H1 (cell line): ENCODE results near the gene BRPF1. TPM values are rescaled to one million over a fixed set of nuclear protein-coding genes. Genes with fewer than 3 reads are reported as not detected.

ENCODE experiments used
- CTCF ChIA-PET: fragments of 300-600 bp; sonication (Branson Sonifier 250); formaldehyde crosslinking; loops from one replicate; lab custom pipeline; 2021; ENCODE audit not compliant: partially characterized antibody; lab: Charles Lee
- POLR2A ChIA-PET: fragments of 300-600 bp; sonication (Branson Sonifier 250); formaldehyde crosslinking; loops from one replicate; lab custom pipeline; 2021; ENCODE audit warnings: inconsistent platforms; ENCODE audit not compliant: partially characterized antibody; lab: Charles Lee
- DNase-seq, 2 experiments: peaks; one replicate each; pipeline versions ENCODE4 v3.0.0 to v3.0.0-alpha.2; 2010 to 2022; ENCODE audit warnings: low spot score in 2 of 2, low read depth in 1 of 2, mixed read lengths in 1 of 2
- FAIRE-seq: peaks from 2 replicates; lab custom pipeline; 2011; peaks lifted over from hg19 to GRCh38; lab: Jason Lieb, UNC
- H2AFZ ChIP-seq: 2 replicates; pipeline ENCODE4 v1.8.1; 2012; ENCODE audit warnings: low read length, inconsistent platforms
- H2AK5ac ChIP-seq: 2 replicates; pipeline ENCODE4 v1.6.1; 2013; ENCODE audit warnings: low read depth, low read length
- H2BK120ac ChIP-seq: replicated peaks from 2 replicates; pipeline ENCODE3; 2013; ENCODE audit warnings: low read depth, low read length, inconsistent platforms
- H2BK12ac ChIP-seq: 2 replicates; pipeline ENCODE4 v1.6.1; 2013; ENCODE audit warnings: low read depth, low read length
- H2BK15ac ChIP-seq: 2 replicates; pipeline ENCODE4 v1.6.1; 2013; ENCODE audit warnings: low read length
- H2BK20ac ChIP-seq: 2 replicates; pipeline ENCODE4 v1.6.1; 2013; ENCODE audit warnings: low read length
- H2BK5ac ChIP-seq: 2 replicates; pipeline ENCODE4 v1.6.1; 2013; ENCODE audit warnings: low read depth, low read length
- H3K14ac ChIP-seq: 2 replicates; pipeline ENCODE4 v1.6.1; 2013; ENCODE audit warnings: inconsistent platforms; ENCODE audit not compliant: insufficient read length
- H3K18ac ChIP-seq: 2 replicates; pipeline ENCODE4 v1.6.1; 2013; ENCODE audit warnings: low read length; ENCODE audit errors: extremely low read depth
- H3K23ac ChIP-seq: 2 replicates; pipeline ENCODE4 v1.6.1; 2013; ENCODE audit warnings: inconsistent platforms; ENCODE audit not compliant: insufficient read length
- H3K23me2 ChIP-seq: 2 replicates; pipeline ENCODE4 v1.6.1; 2013; ENCODE audit warnings: low read depth, low read length
- H3K27ac ChIP-seq: 2 replicates; pipeline ENCODE4 v1.6.1; 2011; ENCODE audit warnings: low read depth, low read length, inconsistent platforms
- H3K27me3 ChIP-seq, 4 experiments: replicated peaks in 1 of 4; 1 replicate in 1 of 4; 2 replicates in 3 of 4; pipeline versions ENCODE4 v1.6.1 to v1.8.1; 2011 to 2013; ENCODE audit warnings: low read length in 3 of 4, mild to moderate bottlenecking in 3 of 4, inconsistent platforms in 2 of 4, mixed read lengths in 2 of 4, moderate library complexity in 1 of 4; ENCODE audit not compliant: control insufficient read depth in 3 of 4, insufficient read depth in 3 of 4; ENCODE audit errors: extremely low read depth in 1 of 4
- H3K36me3 ChIP-seq, 4 experiments: 2 replicates each; pipeline versions ENCODE4 v1.6.1 to v1.8.1; 2011 to 2013; ENCODE audit warnings: mild to moderate bottlenecking in 4 of 4, low read length in 3 of 4, moderate library complexity in 2 of 4, control low read depth in 1 of 4, inconsistent platforms in 1 of 4; ENCODE audit not compliant: insufficient read depth in 4 of 4, control insufficient read depth in 2 of 4
- H3K4ac ChIP-seq: replicated peaks from 2 replicates; pipeline ENCODE3; 2013; ENCODE audit warnings: low read length, low read depth, mixed read lengths, inconsistent platforms; ENCODE audit not compliant: insufficient read length
- H3K4me1 ChIP-seq, 4 experiments: replicated peaks in 1 of 4; 1 replicate in 1 of 4; 2 replicates in 3 of 4; pipeline versions ENCODE4 v1.6.1 to v1.8.1; 2011 to 2013; ENCODE audit warnings: low read length in 3 of 4, inconsistent platforms in 2 of 4, mixed read lengths in 1 of 4; ENCODE audit not compliant: insufficient read depth in 4 of 4, control insufficient read depth in 3 of 4
- H3K4me2 ChIP-seq, 2 experiments: 2 replicates each; pipeline versions ENCODE4 v1.6.1 to v1.8.1; 2011 to 2013; ENCODE audit warnings: low read depth in 2 of 2, low read length in 2 of 2, control low read depth in 1 of 2, inconsistent platforms in 1 of 2, mild to moderate bottlenecking in 1 of 2; ENCODE audit not compliant: insufficient read depth in 1 of 2
- H3K4me3 ChIP-seq, 4 experiments: fragments of 200-600, 300-600 bp in 1 of 4; sonication (generic), shearing (Covaris generic), sonication (Bioruptor Twin) in 1 of 4; 2 replicates each; pipeline versions ENCODE4 v1.5.1 to v1.8.1; 2011 to 2016; ENCODE audit warnings: low read length in 4 of 4, low read depth in 3 of 4, control low read depth in 2 of 4, inconsistent platforms in 2 of 4, mild to moderate bottlenecking in 2 of 4, mixed read lengths in 1 of 4, moderate library complexity in 1 of 4; ENCODE audit not compliant: insufficient read depth in 2 of 4; ENCODE audit errors: extremely low read depth in 1 of 4
- H3K56ac ChIP-seq: replicated peaks from 2 replicates; pipeline ENCODE3; 2013; ENCODE audit warnings: low read depth, mild to moderate bottlenecking, mixed read lengths, low read length, inconsistent platforms; ENCODE audit not compliant: insufficient read length
- H3K79me1 ChIP-seq: 2 replicates; pipeline ENCODE4 v1.6.1; 2013; ENCODE audit warnings: low read depth, low read length, control low read depth
- H3K79me2 ChIP-seq, 2 experiments: 2 replicates each; pipeline versions ENCODE4 v1.6.1 to v1.8.1; 2012 to 2013; ENCODE audit warnings: low read length in 2 of 2, mild to moderate bottlenecking in 2 of 2, inconsistent platforms in 1 of 2; ENCODE audit not compliant: insufficient read depth in 2 of 2, control insufficient read depth in 1 of 2
- H3K9ac ChIP-seq, 4 experiments: replicated peaks in 1 of 4; 1 replicate in 1 of 4; 2 replicates in 3 of 4; pipeline versions ENCODE4 v1.6.1 to v1.8.1; 2011 to 2013; ENCODE audit warnings: low read depth in 3 of 4, low read length in 3 of 4, control low read depth in 2 of 4, mild to moderate bottlenecking in 2 of 4, moderate library complexity in 2 of 4, inconsistent platforms in 1 of 4; ENCODE audit errors: extremely low read depth in 1 of 4
- H3K9me3 ChIP-seq, 2 experiments: 2 replicates each; pipeline versions ENCODE4 v1.6.1 to v1.8.1; 2012 to 2013; ENCODE audit warnings: mild to moderate bottlenecking in 2 of 2, moderate library complexity in 2 of 2, control low read depth in 1 of 2, inconsistent platforms in 1 of 2, low read depth in 1 of 2, low read length in 1 of 2, mixed read lengths in 1 of 2; ENCODE audit not compliant: insufficient read depth in 2 of 2
- H4K20me1 ChIP-seq, 2 experiments: replicated peaks in 1 of 2; 2 replicates each; pipeline versions ENCODE3 to v1.8.1; 2011 to 2013; ENCODE audit warnings: inconsistent platforms in 2 of 2, low read length in 2 of 2, mild to moderate bottlenecking in 1 of 2; ENCODE audit not compliant: insufficient read depth in 2 of 2, control insufficient read depth in 1 of 2
- H4K5ac ChIP-seq: 2 replicates; pipeline ENCODE4 v1.6.1; 2013; ENCODE audit warnings: low read length, low read depth, mixed read lengths, inconsistent platforms; ENCODE audit not compliant: insufficient read length
- H4K8ac ChIP-seq: 2 replicates; pipeline ENCODE4 v1.8.0; 2013; ENCODE audit warnings: mild to moderate bottlenecking, moderate library complexity, low read length, inconsistent platforms; ENCODE audit not compliant: insufficient read depth; ENCODE audit errors: extremely low read depth
- H4K91ac ChIP-seq: replicated peaks from 2 replicates; pipeline ENCODE3; 2013; ENCODE audit warnings: low read length, mixed read lengths, inconsistent platforms; ENCODE audit not compliant: insufficient read length
- BRCA1 ChIP-seq: IDR thresholded peaks from 2 replicates; pipeline ENCODE4 v1.6.1; 2012; ENCODE audit warnings: low read depth, low read length, improper control_type of control experiment
- RAD21 ChIP-seq, 2 experiments: IDR thresholded peaks in 1 of 2; conservative IDR thresholded peaks in 1 of 2; 2 replicates each; pipeline ENCODE4 v1.6.1; 2011; ENCODE audit warnings: low read depth in 2 of 2, low read length in 2 of 2, improper control_type of control experiment in 1 of 2, inconsistent platforms in 1 of 2, mild to moderate bottlenecking in 1 of 2, moderate library complexity in 1 of 2
- RXRA ChIP-seq: IDR thresholded peaks from 2 replicates; pipeline ENCODE4 v1.6.1; 2011; ENCODE audit warnings: low read depth, mild to moderate bottlenecking, low read length, moderate library complexity; ENCODE audit not compliant: insufficient read depth
- WGBS, 2 experiments: shearing (Covaris generic) in 1 of 2; methylation state at CpG; one replicate each; pipeline versions ENCODE4 v1.1.6 to v1.1.7; 2013 to 2015; ENCODE audit warnings: low lambda C conversion rate in 2 of 2, mixed read lengths in 2 of 2, inconsistent platforms in 1 of 2, low coverage in 1 of 2, missing lambda C conversion rate in 1 of 2; ENCODE audit not compliant: insufficient replicate concordance in 2 of 2, insufficient coverage in 1 of 2, insufficient read length in 1 of 2; ENCODE audit errors: extremely low coverage in 1 of 2, missing lambda C conversion rate in 1 of 2; 5-methylcytosine and 5-hydroxymethylcytosine counted together
- polyA plus RNA-seq, 7 experiments: library from polyadenylated mRNA; depleted of rRNA in 3 of 7; stranded (reverse) in 5 of 7; unstranded in 2 of 7; fragments of >200 nt in 5 of 7; fragments of 200-250 nt in 2 of 7; gene quantifications; 1 replicate in 5 of 7; 2 replicates in 1 of 7; 4 replicates in 1 of 7; pipeline versions ENCODE4 v1.2.1 to v1.2.3, GENCODE V29; 2011 to 2013; ENCODE audit warnings: missing spikeins in 2 of 7, mixed read lengths in 2 of 7
- total RNA-seq: library from RNA; stranded (reverse); fragmentation: NEBNext Ultra II Directional; extraction: Animal tissue kit (Norgen Biotek cat#: 25700); gene quantifications from 2 replicates; pipeline ENCODE4 v1.2.1, GENCODE V29; 2021

BRPF1 gene
- total and polyA plus RNA-seq, 2 of the 8 experiments (the other 6 are each of a cell fraction or from before 2014, with no cell fraction given): 11.3 to 21.7 TPM

- Histone ChIP-seq H2BK12ac (no peak overlapping the region), H3K9me3 (no peaks in the 10 kb centered on the region), H2BK20ac (no peak overlapping the region), H3K27ac (no peak overlapping the region), H3K4me2 (no peak overlapping the region), H3K4ac (no peak overlapping the region), H2BK5ac (no peak overlapping the region), H3K27me3 (no peaks in the 10 kb centered on the region; a peak in 3 of 7 replicates), H3K79me2 (no peaks in the 10 kb centered on the region), H3K18ac (no peak overlapping the region), H4K8ac (no peak overlapping the region), H4K20me1 (peaks cover 0 to 9% of the 10 kb centered on the region in 2 experiments), H3K23ac (no peak overlapping the region), H3K79me1 (no peaks in the 10 kb centered on the region), H3K4me1 (peaks cover 0 to 7% (median 0%) of the 10 kb centered on the region in 4 experiments; a peak in 1 of 7 replicates), H2AFZ (no peak overlapping the region), H3K9ac (no peak overlapping the region), H3K14ac (no peak overlapping the region), H4K5ac (no peak overlapping the region), H2BK120ac (no peak overlapping the region), H3K36me3 (peaks cover 2 to 17% (median 6%) of the 10 kb centered on the region in 4 experiments; a peak in 5 of 8 replicates), H3K23me2 (no peaks in the 10 kb centered on the region), H4K91ac (no peak overlapping the region), H2AK5ac (no peak overlapping the region), H3K4me3 (no peak overlapping the region), H3K56ac (no peak overlapping the region), H2BK15ac (no peak overlapping the region)
- no peak for TF ChIP-seq RXRA
- TF ChIP-seq BRCA1: no peak
- TF ChIP-seq RAD21 (IDR thresholded peaks at IDR 0.05 in 1 of 2, conservative IDR thresholded peaks at IDR 0.05 in 1 of 2; ENCODE audit: low read depth in 2 of 2, low read length in 2 of 2): no peak
- DNase-seq: no peak
- no peak for FAIRE-seq
- ChIA-PET CTCF (interaction anchor here (0.6 to 1.0 kb wide), 2 partner anchors 34 to 164 kb away, joined by 3 to 4 read pairs; no protein-coding TSS in a partner anchor), POLR2A (interaction anchor here (0.6 to 1.5 kb wide), 6 partner anchors 9 to 226 kb away, joined by 3 to 5 read pairs (median 4); no protein-coding TSS in a partner anchor)
- 90% methylated on average over 5 of the region's 5 CpGs; no CpG with 5 or more reads in 1 of the 2 experiments for WGBS, 2 experiments
Measured at GRCh38 chr3:9761919-9762318, 30.4 kb downstream of the BRPF1 start.
